Transverse colon (tissue), 4 donors: ENCODE results near the gene SCD5. TPM values are rescaled to one million over a fixed set of nuclear protein-coding genes. Genes with fewer than 3 reads are reported as not detected.

ENCODE experiments used
- small RNA-seq, 4 donors: library from RNA; depleted of rRNA; stranded (forward); fragments of <200 nt; gene quantifications; one replicate each; pipeline ENCODE3, GENCODE V24; 2016
- total RNA-seq, 4 donors: library from RNA; depleted of rRNA; stranded (reverse); fragments of >200 nt; gene quantifications; one replicate each; pipeline ENCODE4 v1.1.0, GENCODE V29; 2016

SCD5 gene
- total RNA-seq, 4 donors from 2014 or later, result 1.5 to 7.5 (median 3.5) TPM

Small RNAs within 50 kb of the gene (small RNA-seq; reads per million reads assigned to genes)
- gene MIR575, result 0 reads per million in 4 donors

Other genes starting within 250 kb of the SCD5 start
- gene TMEM150C, start 236.8 kb downstream of the SCD5 start, total RNA-seq, result 1 to 10 TPM in 2 of 4 donors, under 1 TPM in 1, not detected in 1; 0.37 to 6.6 (median 5.9) TPM
- gene SEC31A, start 92.4 kb upstream of the SCD5 start, total RNA-seq, result 100 to 1,000 TPM; 144 to 214 (median 163) TPM
- gene THAP9, start 101.9 kb upstream of the SCD5 start, total RNA-seq, result 1 to 10 TPM; 3.7 to 7.3 (median 5.6) TPM
- gene LIN54, start 212.0 kb upstream of the SCD5 start, total RNA-seq, result 10 to 100 TPM in 2 of 4 donors, 1 to 10 TPM in 2; 4.8 to 18.2 (median 9.2) TPM
- gene COPS4, start 236.4 kb upstream of the SCD5 start, total RNA-seq, result 10 to 100 TPM in 3 of 4 donors, 1 to 10 TPM in 1; 6.7 to 81.8 (median 32.3) TPM